ENCODE results near the gene GRK4.

Gene GRK4

DNA sequence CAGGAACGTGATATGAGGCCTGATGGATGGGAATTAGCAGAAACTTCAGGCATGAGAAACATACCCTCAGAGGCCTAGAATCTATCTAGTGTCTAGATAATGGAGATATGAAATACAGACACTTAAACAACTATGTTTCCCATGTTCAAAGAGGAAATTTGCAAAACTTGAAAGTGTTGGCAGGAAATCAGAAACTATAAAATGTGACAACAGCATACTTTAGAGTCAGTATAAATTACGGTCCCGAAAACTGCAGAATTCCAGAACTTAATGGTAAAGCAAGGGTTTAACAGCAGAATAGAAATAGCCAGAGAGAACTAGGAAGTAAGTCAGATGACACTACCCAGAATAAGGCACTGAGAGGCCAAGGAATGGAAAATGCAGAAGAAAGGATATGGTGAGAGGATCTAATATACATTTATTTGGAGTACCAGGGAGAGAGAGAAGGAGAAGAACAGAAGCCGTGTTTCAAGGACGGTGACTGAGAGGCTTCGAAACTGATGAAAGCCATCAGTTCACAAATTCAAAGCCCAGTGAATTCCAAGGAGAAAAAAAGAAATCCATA lies 103.5 kb downstream of the GRK4 start:
- TF ChIP-seq, protein P1, sequence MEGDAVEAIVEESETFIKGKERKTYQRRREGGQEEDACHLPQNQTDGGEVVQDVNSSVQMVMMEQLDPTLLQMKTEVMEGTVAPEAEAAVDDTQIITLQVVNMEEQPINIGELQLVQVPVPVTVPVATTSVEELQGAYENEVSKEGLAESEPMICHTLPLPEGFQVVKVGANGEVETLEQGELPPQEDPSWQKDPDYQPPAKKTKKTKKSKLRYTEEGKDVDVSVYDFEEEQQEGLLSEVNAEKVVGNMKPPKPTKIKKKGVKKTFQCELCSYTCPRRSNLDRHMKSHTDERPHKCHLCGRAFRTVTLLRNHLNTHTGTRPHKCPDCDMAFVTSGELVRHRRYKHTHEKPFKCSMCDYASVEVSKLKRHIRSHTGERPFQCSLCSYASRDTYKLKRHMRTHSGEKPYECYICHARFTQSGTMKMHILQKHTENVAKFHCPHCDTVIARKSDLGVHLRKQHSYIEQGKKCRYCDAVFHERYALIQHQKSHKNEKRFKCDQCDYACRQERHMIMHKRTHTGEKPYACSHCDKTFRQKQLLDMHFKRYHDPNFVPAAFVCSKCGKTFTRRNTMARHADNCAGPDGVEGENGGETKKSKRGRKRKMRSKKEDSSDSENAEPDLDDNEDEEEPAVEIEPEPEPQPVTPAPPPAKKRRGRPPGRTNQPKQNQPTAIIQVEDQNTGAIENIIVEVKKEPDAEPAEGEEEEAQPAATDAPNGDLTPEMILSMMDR (IDR thresholded peaks at IDR 0.05; ENCODE audit: insufficient read depth, low read length) = no peak
- no peak for TF ChIP-seq GABPA (IDR thresholded peaks at IDR 0.05; ENCODE audit: low read depth)
- TF ChIP-seq, protein P2, sequence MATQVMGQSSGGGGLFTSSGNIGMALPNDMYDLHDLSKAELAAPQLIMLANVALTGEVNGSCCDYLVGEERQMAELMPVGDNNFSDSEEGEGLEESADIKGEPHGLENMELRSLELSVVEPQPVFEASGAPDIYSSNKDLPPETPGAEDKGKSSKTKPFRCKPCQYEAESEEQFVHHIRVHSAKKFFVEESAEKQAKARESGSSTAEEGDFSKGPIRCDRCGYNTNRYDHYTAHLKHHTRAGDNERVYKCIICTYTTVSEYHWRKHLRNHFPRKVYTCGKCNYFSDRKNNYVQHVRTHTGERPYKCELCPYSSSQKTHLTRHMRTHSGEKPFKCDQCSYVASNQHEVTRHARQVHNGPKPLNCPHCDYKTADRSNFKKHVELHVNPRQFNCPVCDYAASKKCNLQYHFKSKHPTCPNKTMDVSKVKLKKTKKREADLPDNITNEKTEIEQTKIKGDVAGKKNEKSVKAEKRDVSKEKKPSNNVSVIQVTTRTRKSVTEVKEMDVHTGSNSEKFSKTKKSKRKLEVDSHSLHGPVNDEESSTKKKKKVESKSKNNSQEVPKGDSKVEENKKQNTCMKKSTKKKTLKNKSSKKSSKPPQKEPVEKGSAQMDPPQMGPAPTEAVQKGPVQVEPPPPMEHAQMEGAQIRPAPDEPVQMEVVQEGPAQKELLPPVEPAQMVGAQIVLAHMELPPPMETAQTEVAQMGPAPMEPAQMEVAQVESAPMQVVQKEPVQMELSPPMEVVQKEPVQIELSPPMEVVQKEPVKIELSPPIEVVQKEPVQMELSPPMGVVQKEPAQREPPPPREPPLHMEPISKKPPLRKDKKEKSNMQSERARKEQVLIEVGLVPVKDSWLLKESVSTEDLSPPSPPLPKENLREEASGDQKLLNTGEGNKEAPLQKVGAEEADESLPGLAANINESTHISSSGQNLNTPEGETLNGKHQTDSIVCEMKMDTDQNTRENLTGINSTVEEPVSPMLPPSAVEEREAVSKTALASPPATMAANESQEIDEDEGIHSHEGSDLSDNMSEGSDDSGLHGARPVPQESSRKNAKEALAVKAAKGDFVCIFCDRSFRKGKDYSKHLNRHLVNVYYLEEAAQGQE (IDR thresholded peaks at IDR 0.05; ENCODE audit: insufficient replicate concordance, low read depth) = no peak
- TF ChIP-seq SPI1 (IDR thresholded peaks at IDR 0.05; ENCODE audit: borderline replicate concordance, low read depth) = no peak
- TF ChIP-seq POLR2AphosphoS5 (IDR thresholded peaks at IDR 0.05; ENCODE audit: low read depth) = no peak

DNA sequence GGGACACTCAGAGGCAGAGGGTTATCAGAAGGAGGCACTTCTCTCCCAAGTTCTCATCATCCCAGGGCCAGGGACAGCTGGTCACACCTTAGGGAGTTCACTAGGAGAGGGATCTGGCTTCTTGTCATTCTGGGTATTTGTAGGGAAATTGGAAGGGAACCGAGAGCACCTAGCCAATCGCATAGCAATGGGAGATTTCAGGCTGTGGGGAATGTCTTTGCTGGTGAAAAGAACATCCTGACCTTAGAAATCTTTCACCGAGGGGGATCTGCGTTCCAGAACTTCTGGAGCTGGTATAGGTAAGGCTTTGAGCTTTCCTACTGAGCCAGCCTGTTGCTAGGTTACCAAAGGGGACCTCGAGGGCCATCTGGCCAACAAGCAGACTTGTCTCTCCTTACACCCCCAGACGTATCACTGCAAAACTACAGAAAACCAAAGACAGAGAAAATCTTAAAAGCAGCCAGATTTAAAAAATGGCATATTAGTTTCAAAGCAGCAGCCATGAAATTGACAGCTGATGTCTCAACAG lies 104.2 kb downstream of the GRK4 start:
- Histone ChIP-seq H3K4me3 (replicated peaks; ENCODE audit: insufficient read depth, low read length) (no peak overlapping the region), H3K27me3 (ENCODE audit: insufficient read depth, poor library complexity, severe bottlenecking) (no peaks in the 10 kb centered on the region), H3K27ac (replicated peaks) (no peak overlapping the region)
- TF ChIP-seq POLR2AphosphoS5 (IDR thresholded peaks at IDR 0.05; ENCODE audit: low read depth) (no peak), SPI1 (IDR thresholded peaks at IDR 0.05; ENCODE audit: borderline replicate concordance, low read depth) (no peak), GABPA (IDR thresholded peaks at IDR 0.05; ENCODE audit: low read depth) (no peak)
- TF ChIP-seq, protein P1 (IDR thresholded peaks at IDR 0.05; ENCODE audit: insufficient read depth, low read length) = no peak
- TF ChIP-seq, protein P2 (IDR thresholded peaks at IDR 0.05; ENCODE audit: insufficient replicate concordance, low read depth) = no peak
- no peak for DNase-seq (ENCODE audit: low read depth in 1 of 2, low spot score in 1 of 2)

More for the DNA sequence above, 103.5 kb downstream of the GRK4 start:
- no peak overlapping the region for H3K27ac ChIP-seq (replicated peaks)
- no peaks in the 10 kb centered on the region for H3K27me3 ChIP-seq (ENCODE audit: insufficient read depth, poor library complexity, severe bottlenecking)
- H3K4me3 ChIP-seq (replicated peaks; ENCODE audit: insufficient read depth, low read length) = no peak overlapping the region
- DNase-seq (ENCODE audit: low read depth in 1 of 2, low spot score in 1 of 2) = no peak

DNA sequence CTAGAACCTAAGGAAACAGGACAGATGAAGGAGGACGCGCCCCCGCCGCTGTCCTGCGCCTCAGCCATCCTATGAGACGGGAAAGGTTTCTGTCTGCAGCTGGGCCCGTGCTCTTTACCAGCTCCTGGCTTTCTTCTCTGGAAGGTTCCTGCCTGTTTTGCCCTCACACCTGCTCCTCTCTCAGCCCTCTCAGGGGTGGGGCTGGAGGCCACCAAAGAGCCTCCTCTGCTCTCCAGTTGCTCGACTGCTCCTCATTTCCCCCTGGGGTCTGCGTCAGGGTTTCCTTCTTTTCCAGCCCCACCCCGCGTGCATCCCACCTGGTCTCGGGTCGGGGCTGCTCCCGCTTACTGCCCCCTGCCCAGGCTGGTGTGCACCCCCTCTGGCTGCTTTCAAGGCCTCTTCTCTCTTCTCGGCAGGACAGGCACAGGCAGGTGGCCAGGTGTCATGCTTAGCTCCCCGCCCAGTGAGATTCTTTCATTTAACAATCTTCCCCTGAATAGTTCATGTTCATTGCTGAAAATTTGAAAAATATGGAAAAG lies 106.4 kb downstream of the GRK4 start:
- H3K4me3 ChIP-seq (replicated peaks; ENCODE audit: insufficient read depth, low read length) = no peak overlapping the region
- no peak for DNase-seq (ENCODE audit: low read depth in 1 of 2, low spot score in 1 of 2)
- no peak overlapping the region for H3K27ac ChIP-seq (replicated peaks)
- TF ChIP-seq GABPA (IDR thresholded peaks at IDR 0.05; ENCODE audit: low read depth) = no peak
- TF ChIP-seq, protein P1 (IDR thresholded peaks at IDR 0.05; ENCODE audit: insufficient read depth, low read length) = no peak
- TF ChIP-seq SPI1 (IDR thresholded peaks at IDR 0.05; ENCODE audit: borderline replicate concordance, low read depth) = no peak
- no peak for TF ChIP-seq POLR2AphosphoS5 (IDR thresholded peaks at IDR 0.05; ENCODE audit: low read depth)
- TF ChIP-seq, protein P2 (IDR thresholded peaks at IDR 0.05; ENCODE audit: insufficient replicate concordance, low read depth) = no peak
- H3K27me3 ChIP-seq (ENCODE audit: insufficient read depth, poor library complexity, severe bottlenecking) = no peaks in the 10 kb centered on the region

Measured in HL-60 (cell line).